ENCODE results near the gene KNDC1.

Gene KNDC1

DNA sequence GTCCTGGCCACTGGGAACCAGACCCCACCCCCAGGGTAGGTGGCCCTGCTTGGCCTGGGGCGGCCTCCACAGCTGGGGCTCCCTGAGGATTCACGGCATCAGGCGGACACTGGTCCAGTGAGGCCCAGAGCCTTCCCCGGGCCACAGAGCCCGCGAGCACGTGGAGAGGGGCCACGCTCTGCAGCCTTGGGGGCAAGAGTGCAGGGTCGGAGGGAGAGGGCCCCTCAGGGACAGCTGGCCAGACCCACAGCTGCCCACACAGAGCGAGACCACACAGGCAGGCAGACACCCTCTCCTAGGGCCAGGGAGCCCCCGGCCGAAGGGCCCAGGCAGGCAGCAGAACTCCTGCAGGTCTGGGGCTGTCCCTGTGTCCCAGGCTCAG lies 88.3 kb downstream of the KNDC1 start:
- no peak overlapping the region for H2BK120ac ChIP-seq (ENCODE audit: insufficient read depth, low read length, poor library complexity)
- no peak overlapping the region for H3K23ac ChIP-seq (ENCODE audit: low read length)
- H3K36me3 ChIP-seq (ENCODE audit: control insufficient read depth in 1 of 2, insufficient read depth in 2 of 2, low read length in 2 of 2), result no peaks in the 10 kb centered on the region
- no peak overlapping the region for H3K14ac ChIP-seq (ENCODE audit: low read length)
- H3K27me3 ChIP-seq (ENCODE audit: insufficient read depth, low read length), result no peaks in the 10 kb centered on the region
- WGBS (ENCODE audit: extremely low coverage, insufficient coverage, insufficient read length), result no CpG with 5 or more reads among the region's 12 CpGs
- H3K4me2 ChIP-seq (ENCODE audit: low read length), result no peak overlapping the region
- no peak overlapping the region for H3K9ac ChIP-seq (ENCODE audit: low read length)
- no peak overlapping the region for H2AK5ac ChIP-seq (ENCODE audit: low read length)
- H3K9me3 ChIP-seq (ENCODE audit: insufficient read depth, low read depth, low read length), result peaks cover 2% of the 10 kb centered on the region
- no peak overlapping the region for H2BK12ac ChIP-seq (ENCODE audit: low read length)
- H3K4me3 ChIP-seq (ENCODE audit: low read depth, low read length), result no peak overlapping the region
- no peak overlapping the region for H4K91ac ChIP-seq (ENCODE audit: low read depth, low read length)
- H3K4me1 ChIP-seq (ENCODE audit: control insufficient read depth in 1 of 2, insufficient read depth in 2 of 2, low read length in 2 of 2), result peaks cover 0 to 3% of the 10 kb centered on the region in 2 experiments
- H2BK5ac ChIP-seq (ENCODE audit: low read depth, low read length, poor library complexity), result no peak overlapping the region
- H3K79me2 ChIP-seq (ENCODE audit: control insufficient read depth, insufficient read depth, low read length, poor library complexity), result no peaks in the 10 kb centered on the region
- H3K27ac ChIP-seq (ENCODE audit: low read depth, low read length), result no peak overlapping the region
- H3K18ac ChIP-seq (ENCODE audit: low read length), result no peak overlapping the region
- DNase-seq, result no peak
- H2AFZ ChIP-seq (ENCODE audit: insufficient read depth, low read length, poor library complexity), result no peak overlapping the region
- no peak overlapping the region for H4K12ac ChIP-seq (ENCODE audit: low read depth, low read length)
- no peak overlapping the region for H4K8ac ChIP-seq (ENCODE audit: low read depth, low read length)
- no peak overlapping the region for H3K4ac ChIP-seq (ENCODE audit: low read depth, low read length)
- peaks cover 2% of the 10 kb centered on the region for H3K79me1 ChIP-seq (ENCODE audit: low read length)

DNA sequence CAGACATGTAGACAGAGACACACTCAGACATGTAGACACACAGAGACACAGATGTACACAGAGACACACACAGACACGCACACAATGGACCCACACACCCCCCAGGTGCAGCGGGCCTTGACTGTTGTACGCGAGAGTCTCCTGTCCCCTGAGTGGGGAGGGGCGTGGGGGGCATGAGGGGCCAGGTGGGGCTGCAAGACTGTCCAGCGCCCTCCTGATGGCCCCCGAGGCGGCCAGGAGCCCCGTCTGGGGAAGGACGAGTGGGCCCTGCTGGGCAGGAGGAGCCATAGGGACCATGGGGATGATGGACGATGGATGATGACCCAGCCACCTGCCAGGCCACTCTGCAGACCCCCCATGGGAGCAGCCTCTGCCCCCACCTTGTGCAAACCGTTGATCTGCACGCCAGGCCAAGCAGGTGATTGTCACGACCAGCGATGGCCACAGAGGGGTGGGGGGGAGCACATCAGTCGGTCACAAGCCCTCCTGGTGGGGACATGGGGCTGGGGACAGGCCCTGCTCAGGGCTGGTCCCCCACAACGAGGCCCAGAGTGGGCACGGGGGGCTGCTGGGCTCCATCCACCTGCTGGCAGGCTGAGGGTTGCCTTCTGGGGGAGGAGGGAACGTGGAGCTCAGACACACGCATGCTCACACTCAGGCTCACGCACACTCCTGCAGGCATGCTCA lies 89.2 kb downstream of the KNDC1 start:
- Histone ChIP-seq H3K23ac (ENCODE audit: low read length) (no peak overlapping the region), H4K12ac (ENCODE audit: low read depth, low read length) (no peak overlapping the region), H3K4me3 (ENCODE audit: low read depth, low read length) (no peak overlapping the region), H2BK120ac (ENCODE audit: insufficient read depth, low read length, poor library complexity) (no peak overlapping the region), H4K91ac (ENCODE audit: low read depth, low read length) (no peak overlapping the region), H2AFZ (ENCODE audit: insufficient read depth, low read length, poor library complexity) (no peak overlapping the region), H3K79me2 (ENCODE audit: control insufficient read depth, insufficient read depth, low read length, poor library complexity) (no peaks in the 10 kb centered on the region), H3K36me3 (ENCODE audit: control insufficient read depth in 1 of 2, insufficient read depth in 2 of 2, low read length in 2 of 2) (no peaks in the 10 kb centered on the region), H3K79me1 (ENCODE audit: low read length) (peaks cover 2% of the 10 kb centered on the region), H4K8ac (ENCODE audit: low read depth, low read length) (no peak overlapping the region), H2AK5ac (ENCODE audit: low read length) (no peak overlapping the region), H3K4me2 (ENCODE audit: low read length) (no peak overlapping the region), H3K14ac (ENCODE audit: low read length) (no peak overlapping the region), H3K4me1 (ENCODE audit: control insufficient read depth in 1 of 2, insufficient read depth in 2 of 2, low read length in 2 of 2) (peaks cover 0 to 3% of the 10 kb centered on the region in 2 experiments), H2BK5ac (ENCODE audit: low read depth, low read length, poor library complexity) (no peak overlapping the region), H2BK12ac (ENCODE audit: low read length) (no peak overlapping the region), H3K4ac (ENCODE audit: low read depth, low read length) (no peak overlapping the region), H3K9me3 (ENCODE audit: insufficient read depth, low read depth, low read length) (peaks cover 2% of the 10 kb centered on the region), H3K27me3 (ENCODE audit: insufficient read depth, low read length) (no peaks in the 10 kb centered on the region), H3K18ac (ENCODE audit: low read length) (no peak overlapping the region), H3K27ac (ENCODE audit: low read depth, low read length) (no peak overlapping the region), H3K9ac (ENCODE audit: low read length) (no peak overlapping the region)
- WGBS (ENCODE audit: extremely low coverage, insufficient coverage, insufficient read length), result no CpG with 5 or more reads among the region's 21 CpGs
- no peak for DNase-seq

DNA sequence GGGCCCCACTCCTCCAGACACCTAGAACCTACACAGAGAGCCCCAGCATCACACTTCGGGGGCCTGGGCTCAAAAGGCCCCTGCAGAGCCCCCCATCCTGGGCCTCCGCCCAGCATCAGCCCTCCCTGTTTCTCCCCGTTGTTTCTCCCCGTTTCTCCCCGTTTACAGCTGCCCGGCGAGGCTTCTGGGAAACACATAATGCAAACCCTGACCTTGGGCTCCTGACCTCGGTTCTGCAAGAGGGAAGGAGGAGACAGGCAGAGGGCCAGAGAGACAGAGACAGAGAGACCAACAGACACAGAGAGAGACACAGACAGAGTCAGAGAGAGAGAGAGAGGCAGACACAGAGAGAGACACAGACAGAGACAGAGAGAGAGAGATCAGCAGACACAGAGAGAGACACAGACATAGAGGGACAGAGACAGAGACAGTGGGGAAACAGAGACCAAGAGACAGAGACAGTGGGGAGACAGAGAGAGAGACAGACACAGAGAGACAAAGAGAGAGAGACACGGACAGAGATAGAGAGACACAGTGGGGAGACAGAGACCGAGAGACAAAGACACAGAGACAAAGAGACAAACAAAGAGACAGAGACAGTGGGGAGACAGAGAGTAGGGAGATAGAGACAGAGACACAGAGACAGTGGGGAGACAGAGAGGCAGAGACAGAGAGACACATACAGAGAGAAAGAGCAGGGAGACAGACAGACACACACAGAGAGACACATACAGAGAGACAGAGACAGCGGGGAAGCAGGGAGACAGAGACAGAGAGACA lies 90.1 kb downstream of the KNDC1 start:
- Histone ChIP-seq H2BK120ac (ENCODE audit: insufficient read depth, low read length, poor library complexity) (no peak overlapping the region), H3K36me3 (ENCODE audit: control insufficient read depth in 1 of 2, insufficient read depth in 2 of 2, low read length in 2 of 2) (no peaks in the 10 kb centered on the region), H3K14ac (ENCODE audit: low read length) (no peak overlapping the region), H4K12ac (ENCODE audit: low read depth, low read length) (no peak overlapping the region), H2AK5ac (ENCODE audit: low read length) (no peak overlapping the region), H2BK12ac (ENCODE audit: low read length) (no peak overlapping the region), H4K8ac (ENCODE audit: low read depth, low read length) (no peak overlapping the region), H3K27ac (ENCODE audit: low read depth, low read length) (no peak overlapping the region), H3K23ac (ENCODE audit: low read length) (no peak overlapping the region), H3K4ac (ENCODE audit: low read depth, low read length) (no peak overlapping the region), H3K79me2 (ENCODE audit: control insufficient read depth, insufficient read depth, low read length, poor library complexity) (no peaks in the 10 kb centered on the region), H2BK5ac (ENCODE audit: low read depth, low read length, poor library complexity) (no peak overlapping the region), H3K4me1 (ENCODE audit: control insufficient read depth in 1 of 2, insufficient read depth in 2 of 2, low read length in 2 of 2) (peaks cover 0 to 3% of the 10 kb centered on the region in 2 experiments), H3K4me3 (ENCODE audit: low read depth, low read length) (no peak overlapping the region), H3K18ac (ENCODE audit: low read length) (no peak overlapping the region), H3K4me2 (ENCODE audit: low read length) (no peak overlapping the region), H3K9me3 (ENCODE audit: insufficient read depth, low read depth, low read length) (peaks cover 2% of the 10 kb centered on the region), H3K79me1 (ENCODE audit: low read length) (no peaks in the 10 kb centered on the region), H4K91ac (ENCODE audit: low read depth, low read length) (no peak overlapping the region), H2AFZ (ENCODE audit: insufficient read depth, low read length, poor library complexity) (no peak overlapping the region), H3K27me3 (ENCODE audit: insufficient read depth, low read length) (no peaks in the 10 kb centered on the region), H3K9ac (ENCODE audit: low read length) (no peak overlapping the region)
- WGBS (ENCODE audit: extremely low coverage, insufficient coverage, insufficient read length), result no CpG with 5 or more reads among the region's 11 CpGs
- no peak for DNase-seq

DNA sequence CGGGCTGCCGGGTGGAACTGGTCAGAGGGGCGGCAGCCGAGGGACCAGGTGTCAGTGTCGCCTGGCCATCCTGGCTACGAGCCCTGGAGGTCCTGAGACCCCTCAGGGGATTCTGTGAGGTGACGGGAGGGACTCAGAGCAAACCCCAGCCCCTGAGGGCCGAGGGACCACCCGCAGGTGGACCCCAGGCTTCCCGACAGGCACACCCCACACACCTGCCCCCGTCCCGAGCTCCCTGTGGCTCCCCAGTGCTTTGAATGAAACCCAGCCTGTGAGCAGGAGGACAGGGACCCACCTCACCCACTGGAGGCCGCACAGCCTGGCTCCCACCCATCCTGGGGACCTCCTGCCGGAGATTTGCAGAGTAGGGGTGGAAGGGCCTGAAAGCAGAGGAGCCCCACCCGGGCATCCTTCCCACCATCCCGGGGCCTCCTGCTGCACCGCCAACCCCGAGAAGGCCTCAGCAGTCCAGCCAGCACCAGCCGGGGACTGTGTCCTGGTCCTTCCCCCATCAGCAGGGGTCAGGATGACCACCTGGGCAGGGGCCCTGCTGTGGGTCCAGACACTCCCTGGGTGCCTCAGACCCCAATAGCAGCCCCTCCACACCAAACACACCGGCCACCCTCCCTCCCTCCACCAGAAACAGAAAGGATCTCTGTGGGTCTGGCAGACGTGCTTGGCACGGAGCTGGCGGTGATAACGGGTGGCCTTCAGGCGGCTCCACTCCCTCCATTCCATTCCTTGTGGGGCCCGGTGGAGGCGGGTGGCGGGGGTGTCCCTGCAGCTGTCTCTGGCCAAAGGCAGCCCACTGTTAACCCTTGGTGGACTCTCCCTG lies 91.6 kb downstream of the KNDC1 start:
- no peak overlapping the region for H3K27ac ChIP-seq (ENCODE audit: low read depth, low read length)
- H2BK12ac ChIP-seq (ENCODE audit: low read length), result no peak overlapping the region
- no peak overlapping the region for H3K4me3 ChIP-seq (ENCODE audit: low read depth, low read length)
- H4K8ac ChIP-seq (ENCODE audit: low read depth, low read length), result no peak overlapping the region
- no peak overlapping the region for H3K9ac ChIP-seq (ENCODE audit: low read length)
- H3K79me2 ChIP-seq (ENCODE audit: control insufficient read depth, insufficient read depth, low read length, poor library complexity), result no peaks in the 10 kb centered on the region
- no peak overlapping the region for H2AFZ ChIP-seq (ENCODE audit: insufficient read depth, low read length, poor library complexity)
- no peak overlapping the region for H4K91ac ChIP-seq (ENCODE audit: low read depth, low read length)
- no peak overlapping the region for H2AK5ac ChIP-seq (ENCODE audit: low read length)
- H3K4me2 ChIP-seq (ENCODE audit: low read length), result no peak overlapping the region
- H4K12ac ChIP-seq (ENCODE audit: low read depth, low read length), result no peak overlapping the region
- H3K23ac ChIP-seq (ENCODE audit: low read length), result no peak overlapping the region
- no peak for DNase-seq
- WGBS (ENCODE audit: extremely low coverage, insufficient coverage, insufficient read length), result no CpG with 5 or more reads among the region's 28 CpGs
- H3K79me1 ChIP-seq (ENCODE audit: low read length), result no peaks in the 10 kb centered on the region
- H2BK120ac ChIP-seq (ENCODE audit: insufficient read depth, low read length, poor library complexity), result no peak overlapping the region
- H3K9me3 ChIP-seq (ENCODE audit: insufficient read depth, low read depth, low read length), result no peaks in the 10 kb centered on the region
- H3K14ac ChIP-seq (ENCODE audit: low read length), result no peak overlapping the region
- peaks cover 0 to 3% of the 10 kb centered on the region in 2 experiments for H3K4me1 ChIP-seq (ENCODE audit: control insufficient read depth in 1 of 2, insufficient read depth in 2 of 2, low read length in 2 of 2)
- H3K27me3 ChIP-seq (ENCODE audit: insufficient read depth, low read length), result no peaks in the 10 kb centered on the region
- no peak overlapping the region for H3K4ac ChIP-seq (ENCODE audit: low read depth, low read length)
- no peaks in the 10 kb centered on the region for H3K36me3 ChIP-seq (ENCODE audit: control insufficient read depth in 1 of 2, insufficient read depth in 2 of 2, low read length in 2 of 2)
- no peak overlapping the region for H3K18ac ChIP-seq (ENCODE audit: low read length)
- no peak overlapping the region for H2BK5ac ChIP-seq (ENCODE audit: low read depth, low read length, poor library complexity)

Data from trophoblast cell (in vitro differentiated cells and primary cell).